ENCODE measurements around the gene JPT2. TPM values are rescaled to one million over a fixed set of nuclear protein-coding genes. Genes with fewer than 3 reads are reported as not detected.
A peak's percentile ranks its signal among the peaks of the same experiment; 100 is the strongest.
"Not testable (repeated sequence)": the region's sequence is repeated elsewhere in the genome, so short reads cannot be mapped to it uniquely, and the experiment has no call there.

JPT2 gene
- total RNA-seq, 2 experiments from 2014 or later = 56.1 to 61.7 TPM

DNA sequence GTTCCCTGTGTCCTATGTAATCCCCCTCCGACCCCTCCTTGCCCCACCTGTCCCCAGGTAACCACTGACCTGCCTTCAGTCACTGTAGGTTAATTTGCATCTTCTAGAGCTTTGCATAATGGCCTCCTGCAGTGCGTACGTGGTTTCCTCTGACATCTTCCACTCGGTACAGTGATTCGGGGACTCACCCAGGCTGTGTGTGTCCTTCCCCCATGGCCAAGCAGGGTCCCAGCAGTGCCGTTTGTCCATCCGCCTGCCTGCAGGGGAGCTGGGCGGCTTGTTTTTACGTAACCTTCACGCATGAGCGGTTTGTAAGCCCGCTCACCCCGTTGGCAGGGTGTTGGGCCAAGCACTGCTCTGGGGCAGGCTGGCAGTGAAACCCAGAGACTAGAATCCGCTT lies 35.9 kb downstream of the JPT2 start:
- ATAC-seq (no peak), DNase-seq (no peak)
- ChIA-PET POLR2A (interaction anchor here (1.0 kb wide), 1 partner anchor 10 kb away, joined by 3 read pairs; no protein-coding TSS in a partner anchor), CTCF (interaction anchor here (0.8 kb wide), 1 partner anchor 10 kb away, joined by 4 read pairs; no protein-coding TSS in a partner anchor)
- Mint-ChIP-seq H3K4me1 (ENCODE audit: low read depth) (peaks cover 14% of the 10 kb centered on the region), H3K27me3 (ENCODE audit: low read depth) (no peaks in the 10 kb centered on the region), H3K36me3 (ENCODE audit: low read depth) (no peaks in the 10 kb centered on the region), H3K27ac (no peak overlapping the region), H3K4me3 (no peak overlapping the region), H3K9me3 (ENCODE audit: insufficient read depth) (no peaks in the 10 kb centered on the region)

DNA sequence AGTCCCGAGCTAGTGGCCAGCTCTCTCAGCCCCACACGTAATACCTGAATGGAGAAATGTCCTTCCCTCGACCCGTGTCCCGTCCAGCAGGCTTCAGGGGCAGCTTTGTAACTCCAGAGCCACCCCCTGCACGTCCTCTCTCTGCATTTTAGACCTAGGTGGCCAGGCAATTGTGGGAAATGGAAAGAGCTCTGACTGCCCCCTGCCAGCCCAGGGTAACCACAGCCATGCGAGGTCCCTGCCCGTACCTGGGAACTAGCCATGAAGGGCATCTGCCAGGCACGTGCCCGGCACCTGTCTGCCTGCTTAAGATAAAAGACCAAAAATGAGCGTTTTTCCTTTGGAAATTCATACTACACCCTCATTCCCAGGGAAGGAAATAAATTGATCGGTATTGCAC lies 37.1 kb downstream of the JPT2 start:
- ChIA-PET POLR2A (no interaction called here), CTCF (interaction anchor here (0.5 kb wide), 1 partner anchor 33 kb away, joined by 3 read pairs; no protein-coding TSS in a partner anchor)
- Mint-ChIP-seq H3K36me3 (ENCODE audit: low read depth) (no peaks in the 10 kb centered on the region), H3K27me3 (ENCODE audit: low read depth) (no peaks in the 10 kb centered on the region), H3K9me3 (ENCODE audit: insufficient read depth) (no peaks in the 10 kb centered on the region), H3K4me1 (ENCODE audit: low read depth) (peaks cover 19% of the 10 kb centered on the region), H3K4me3 (no peak overlapping the region), H3K27ac (no peak overlapping the region)
- ATAC-seq (no peak), DNase-seq (no peak)

DNA sequence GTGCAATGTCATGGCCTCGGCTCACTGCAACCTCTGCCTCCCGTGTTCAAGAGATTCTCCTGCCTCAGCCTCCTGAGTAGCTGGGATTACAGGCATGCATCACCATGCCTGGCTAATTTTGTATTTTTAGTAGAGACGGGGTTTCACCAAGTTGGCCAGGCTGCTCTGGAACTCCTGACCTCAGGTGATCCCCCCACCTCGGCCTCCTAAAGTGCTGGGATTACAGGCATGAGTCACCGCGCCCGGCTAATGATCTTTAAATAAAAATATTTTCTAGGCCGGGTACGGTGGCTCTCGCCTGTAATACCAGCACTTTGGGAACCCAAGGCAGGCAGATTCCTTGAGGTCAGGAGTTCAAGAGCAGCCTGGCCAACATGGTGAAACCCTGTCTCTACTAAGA lies 40.2 kb downstream of the JPT2 start:
- DNase-seq; H3K27ac Mint-ChIP-seq; H3K4me3 Mint-ChIP-seq; H3K36me3 Mint-ChIP-seq (ENCODE audit: low read depth); H3K9me3 Mint-ChIP-seq (ENCODE audit: insufficient read depth); CTCF ChIA-PET; H3K27me3 Mint-ChIP-seq (ENCODE audit: low read depth); POLR2A ChIA-PET; ATAC-seq: not testable (repeated sequence)
- H3K4me1 Mint-ChIP-seq (ENCODE audit: low read depth) = peaks cover 38% of the 10 kb centered on the region

DNA sequence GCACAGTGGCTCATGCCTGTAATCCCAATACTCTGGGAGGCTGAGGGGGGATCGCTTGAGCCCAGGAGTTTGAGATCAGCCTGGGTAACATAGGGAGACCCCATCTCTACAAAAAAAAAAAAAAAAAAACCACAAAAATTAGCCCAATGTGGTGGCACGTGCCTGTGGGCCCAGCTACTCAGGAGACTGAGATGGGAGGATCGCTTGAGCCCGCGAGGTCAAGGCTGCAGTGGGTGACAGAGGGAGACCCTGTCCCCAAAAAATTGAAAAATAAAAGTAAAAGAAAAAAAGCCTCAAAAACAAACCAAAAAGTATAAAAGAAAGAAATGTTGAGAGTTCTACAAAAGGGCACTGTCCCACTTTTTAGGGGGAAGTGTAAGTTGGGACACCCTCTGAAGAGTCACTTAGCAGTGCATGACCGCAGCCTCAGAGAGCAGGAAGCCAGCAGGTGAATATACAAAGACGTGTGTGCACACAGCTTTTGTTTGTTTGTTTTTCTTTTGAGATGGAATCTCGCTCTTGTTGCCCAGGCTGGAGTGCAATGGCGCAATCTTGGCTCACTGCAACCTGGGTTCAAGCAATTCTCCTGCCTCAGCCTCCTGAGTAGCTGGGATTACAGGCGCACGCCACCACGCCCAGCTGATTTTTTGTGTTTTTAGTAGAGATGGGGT lies 41.6 kb downstream of the JPT2 start:
- peaks cover 43% of the 10 kb centered on the region for H3K4me1 Mint-ChIP-seq (ENCODE audit: low read depth)
- POLR2A ChIA-PET; ATAC-seq; H3K27me3 Mint-ChIP-seq (ENCODE audit: low read depth); CTCF ChIA-PET; H3K9me3 Mint-ChIP-seq (ENCODE audit: insufficient read depth); H3K36me3 Mint-ChIP-seq (ENCODE audit: low read depth); H3K4me3 Mint-ChIP-seq: not testable (repeated sequence)
- peak overlapping the region; percentile 11 for H3K27ac Mint-ChIP-seq
- DNase-seq = peak; percentile 40

DNA sequence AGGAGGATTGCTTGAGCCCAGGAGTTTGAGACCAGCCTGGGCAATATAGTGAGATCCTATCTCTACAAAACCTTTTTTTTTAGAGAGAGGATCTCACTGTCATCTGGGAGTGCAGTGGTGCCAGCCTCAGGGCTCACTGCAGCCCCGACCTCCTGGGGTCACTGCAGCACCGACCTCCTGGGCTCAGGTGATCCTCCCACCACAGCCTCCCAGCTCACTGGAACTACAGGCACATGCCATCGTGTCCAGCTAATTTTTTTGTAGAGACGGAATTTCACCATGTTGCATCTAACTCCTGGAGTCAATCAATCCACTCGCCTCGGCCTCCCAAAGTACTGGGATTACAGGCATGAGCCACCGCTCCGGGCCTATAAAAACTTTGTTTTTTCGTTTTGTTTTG lies 43.3 kb downstream of the JPT2 start:
- H3K4me3 Mint-ChIP-seq = no peak overlapping the region
- H3K9me3 Mint-ChIP-seq (ENCODE audit: insufficient read depth) = no peaks in the 10 kb centered on the region
- H3K4me1 Mint-ChIP-seq (ENCODE audit: low read depth) = peaks cover 43% of the 10 kb centered on the region
- CTCF ChIA-PET = no interaction called here
- POLR2A ChIA-PET = no interaction called here
- ATAC-seq (no peak), DNase-seq (no peak)
- no peak overlapping the region for H3K27ac Mint-ChIP-seq
- H3K27me3 Mint-ChIP-seq (ENCODE audit: low read depth) = no peaks in the 10 kb centered on the region
- H3K36me3 Mint-ChIP-seq (ENCODE audit: low read depth) = peaks cover 5% of the 10 kb centered on the region

DNA sequence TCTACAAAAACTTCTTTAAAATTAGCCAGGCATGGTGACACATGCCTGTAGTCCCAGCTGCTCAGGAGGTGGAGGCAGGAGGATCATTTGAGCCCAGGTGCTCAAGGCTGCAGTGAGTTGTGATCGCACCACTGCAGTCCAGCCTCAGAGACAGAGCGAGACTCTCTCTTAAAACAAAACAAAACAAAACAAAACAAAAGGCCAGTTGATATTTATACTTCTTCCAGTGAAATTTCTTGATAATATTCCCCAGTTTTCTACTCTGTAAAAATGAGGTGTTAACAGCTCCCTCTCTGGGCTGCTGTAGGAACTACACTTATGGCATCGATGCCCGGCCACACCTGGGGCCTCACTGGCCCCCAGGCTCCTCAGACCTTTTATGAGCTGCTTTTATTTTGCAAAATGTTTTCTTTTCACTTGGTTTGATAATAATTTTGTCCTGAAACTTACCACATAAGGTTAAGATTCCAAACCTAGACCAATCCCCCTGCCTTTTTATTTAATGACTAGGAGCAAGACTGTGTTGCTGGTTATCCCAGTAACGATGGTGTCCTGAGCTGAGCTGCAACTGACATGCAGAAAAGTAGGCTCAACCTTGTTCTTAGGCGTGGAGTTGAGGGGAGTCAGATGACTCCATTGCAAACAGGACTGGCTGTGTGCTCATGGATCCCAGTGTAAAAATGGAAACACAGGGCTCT lies 45.5 kb downstream of the JPT2 start:
- Mint-ChIP-seq H3K27me3 (ENCODE audit: low read depth) (no peaks in the 10 kb centered on the region), H3K9me3 (ENCODE audit: insufficient read depth) (no peaks in the 10 kb centered on the region), H3K36me3 (ENCODE audit: low read depth) (peaks cover 5% of the 10 kb centered on the region), H3K27ac (peak overlapping the region; percentile 48), H3K4me1 (ENCODE audit: low read depth) (peaks cover 43% of the 10 kb centered on the region), H3K4me3 (no peak overlapping the region)
- POLR2A ChIA-PET = interaction anchor here (0.5 to 0.6 kb wide), 2 partner anchors 10 to 190 kb away, joined by 3 read pairs; no protein-coding TSS in a partner anchor
- CTCF ChIA-PET = interaction anchor here (0.8 to 2.2 kb wide), 12 partner anchors 9 to 360 kb away, joined by 3 to 13 read pairs (median 4); no protein-coding TSS in a partner anchor
- DNase-seq (peak; percentile 57), ATAC-seq (peak; percentile 43)

DNA sequence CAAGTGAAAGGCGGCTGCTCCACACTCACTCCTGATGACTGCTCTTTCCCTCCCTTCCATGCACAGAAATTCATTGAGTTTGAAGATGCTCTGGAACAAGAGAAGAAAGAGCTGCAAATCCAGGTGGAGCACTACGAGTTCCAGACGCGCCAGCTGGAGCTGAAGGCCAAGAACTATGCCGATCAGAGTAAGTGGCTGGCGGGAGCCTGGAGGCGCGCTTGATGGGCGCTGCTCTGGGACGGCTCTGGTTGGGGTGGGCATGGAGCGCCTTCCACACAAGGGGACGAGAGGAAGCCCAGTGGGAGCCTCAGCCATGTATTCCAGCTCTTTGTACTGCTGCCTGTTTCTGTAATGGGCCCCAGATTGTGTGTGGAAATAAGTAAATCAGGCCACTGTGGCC lies 46.4 kb downstream of the JPT2 start:
- no peak for ATAC-seq

DNA sequence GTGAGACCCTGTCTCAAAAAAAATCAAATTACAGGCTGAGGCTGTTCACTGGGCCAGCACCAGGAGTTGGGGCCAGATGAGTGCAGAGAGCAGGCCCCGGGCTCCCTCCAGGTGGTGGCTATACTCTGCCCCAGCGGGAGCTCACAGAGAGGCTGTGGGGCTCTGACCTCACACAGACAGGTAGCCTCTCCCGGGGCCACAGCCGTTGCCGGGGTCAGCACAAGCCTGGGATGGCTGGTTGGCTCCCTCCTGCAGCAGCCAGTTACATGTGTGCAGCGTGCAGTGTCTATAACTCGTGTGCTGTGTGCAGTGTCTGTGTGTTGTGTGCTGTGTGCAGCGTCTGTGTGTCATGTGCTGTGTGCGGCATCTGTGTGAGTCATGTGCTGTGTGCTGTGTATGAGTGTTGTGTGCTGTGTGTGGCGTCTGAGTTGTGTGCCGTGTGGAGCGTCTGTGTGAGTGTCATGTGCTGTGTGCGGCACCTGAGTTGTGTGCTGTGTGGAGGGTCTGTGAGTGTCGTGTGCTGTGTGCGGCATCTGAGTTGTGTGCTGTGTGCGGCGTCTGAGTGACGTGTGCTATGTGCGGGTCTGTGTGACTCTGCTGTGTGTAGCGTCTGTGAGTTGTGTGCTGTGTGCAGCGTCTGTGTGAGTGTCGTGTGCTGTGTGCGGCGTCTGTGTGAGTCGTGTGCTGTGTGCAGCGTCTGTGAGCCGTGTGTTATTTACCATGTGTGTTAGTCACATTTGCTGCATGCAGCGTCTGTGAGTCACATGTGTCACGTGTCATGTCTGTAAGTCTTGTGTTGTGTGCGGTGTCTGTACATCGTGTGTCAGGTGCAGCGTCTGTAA lies 48.8 kb downstream of the JPT2 start:
- H3K36me3 Mint-ChIP-seq (ENCODE audit: low read depth) = peaks cover 12% of the 10 kb centered on the region
- no peak for DNase-seq
- peak overlapping the region; percentile 3 for H3K27ac Mint-ChIP-seq
- H3K27me3 Mint-ChIP-seq (ENCODE audit: low read depth) = no peaks in the 10 kb centered on the region
- no peak overlapping the region for H3K4me3 Mint-ChIP-seq
- peaks cover 18% of the 10 kb centered on the region for H3K4me1 Mint-ChIP-seq (ENCODE audit: low read depth)
- no peak for ATAC-seq
- no peaks in the 10 kb centered on the region for H3K9me3 Mint-ChIP-seq (ENCODE audit: insufficient read depth)
- CTCF ChIA-PET = no interaction called here
- POLR2A ChIA-PET = no interaction called here

More for the DNA sequence above, 46.4 kb downstream of the JPT2 start:
- H3K27me3 Mint-ChIP-seq (ENCODE audit: low read depth) = no peaks in the 10 kb centered on the region
- POLR2A ChIA-PET = interaction anchor here (0.6 to 0.9 kb wide), 2 partner anchors 11 to 18 kb away, joined by 3 to 4 read pairs; partner anchors contain the start of gene MAPK8IP3
- H3K36me3 Mint-ChIP-seq (ENCODE audit: low read depth) = peaks cover 9% of the 10 kb centered on the region
- H3K9me3 Mint-ChIP-seq (ENCODE audit: insufficient read depth) = no peaks in the 10 kb centered on the region
- no peak overlapping the region for H3K27ac Mint-ChIP-seq
- no peak for DNase-seq
- H3K4me3 Mint-ChIP-seq = no peak overlapping the region
- peaks cover 34% of the 10 kb centered on the region for H3K4me1 Mint-ChIP-seq (ENCODE audit: low read depth)
- CTCF ChIA-PET = interaction anchor here (1.5 to 2.2 kb wide), 2 partner anchors 14 to 361 kb away, joined by 6 to 13 read pairs; no protein-coding TSS in a partner anchor

DNA sequence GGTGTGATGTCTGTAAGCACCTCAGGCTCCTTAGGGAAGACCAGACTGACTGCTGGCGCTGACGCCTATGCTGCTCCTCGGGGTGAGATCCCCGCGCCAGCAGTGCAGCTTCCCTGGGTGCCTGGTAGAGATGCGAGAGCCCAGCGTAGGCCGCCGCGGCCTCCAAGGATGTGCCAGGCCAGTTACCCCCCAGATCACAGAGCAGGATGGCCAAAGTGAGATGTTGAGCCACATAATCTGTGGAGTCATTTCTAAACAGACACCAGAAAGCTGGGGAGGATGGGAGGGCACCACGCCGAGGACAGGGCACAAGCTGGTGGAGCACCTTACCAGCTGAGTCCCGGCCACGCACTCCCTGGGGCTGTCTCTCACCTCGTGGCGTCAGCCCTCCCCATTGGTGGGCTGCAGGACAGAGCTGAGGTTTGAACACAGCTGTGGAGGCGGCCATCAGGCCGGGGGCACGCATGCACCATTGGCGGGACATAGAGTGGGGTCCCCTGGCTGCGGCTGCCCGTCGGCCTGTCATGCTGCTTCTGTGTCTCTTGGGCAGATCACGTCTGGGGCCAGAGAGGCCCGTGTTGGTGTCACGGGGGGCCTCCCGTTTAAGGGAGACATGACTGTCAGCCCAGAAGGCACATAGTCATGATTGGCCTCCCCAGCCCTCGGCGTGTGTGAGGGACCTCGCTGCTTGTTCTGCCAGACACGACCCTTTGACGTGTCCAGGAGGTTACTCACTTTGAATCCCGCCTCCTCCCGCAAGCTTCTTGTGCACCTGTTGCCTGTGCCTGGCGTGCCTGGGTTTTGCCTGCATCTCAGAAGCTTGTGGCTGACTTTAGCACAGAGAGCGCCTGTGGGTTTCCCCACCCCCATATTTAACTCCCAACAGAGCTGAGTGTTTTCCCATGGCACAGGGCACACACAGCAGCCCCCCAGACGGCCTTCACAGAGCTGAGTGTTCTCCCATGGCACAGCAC lies 49.9 kb downstream of the JPT2 start:
- H3K36me3 Mint-ChIP-seq (ENCODE audit: low read depth) = peaks cover 17% of the 10 kb centered on the region
- DNase-seq = no peak
- no peaks in the 10 kb centered on the region for H3K9me3 Mint-ChIP-seq (ENCODE audit: insufficient read depth)
- no peak overlapping the region for H3K27ac Mint-ChIP-seq
- no peak overlapping the region for H3K4me3 Mint-ChIP-seq
- H3K27me3 Mint-ChIP-seq (ENCODE audit: low read depth) = no peaks in the 10 kb centered on the region
- ChIA-PET POLR2A (no interaction called here), CTCF (interaction anchor here (0.9 kb wide), 1 partner anchor 22 kb away, joined by 3 read pairs; the partner anchor contains the start of gene MAPK8IP3)
- peaks cover 9% of the 10 kb centered on the region for H3K4me1 Mint-ChIP-seq (ENCODE audit: low read depth)
- ATAC-seq = no peak

DNA sequence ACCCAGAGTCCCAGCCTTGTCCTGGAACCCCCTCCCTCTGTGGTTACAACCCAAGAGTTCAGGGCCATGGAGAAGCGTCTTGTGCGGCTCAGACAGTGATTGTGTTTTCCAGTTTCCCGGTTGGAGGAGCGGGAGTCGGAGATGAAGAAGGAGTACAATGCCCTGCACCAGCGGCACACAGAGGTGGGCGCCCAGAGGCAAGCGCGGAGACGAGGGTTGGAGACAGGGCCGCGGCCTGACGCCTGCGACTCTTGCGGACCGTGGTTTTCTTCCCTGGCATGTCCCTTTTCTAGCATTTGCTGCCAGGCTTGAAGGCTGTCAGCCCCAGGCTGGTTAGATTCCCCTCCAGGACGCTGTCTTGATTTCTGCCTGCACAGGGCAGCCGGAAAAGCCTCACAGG lies 50.9 kb downstream of the JPT2 start:
- ATAC-seq (no peak), DNase-seq (no peak)
- no peaks in the 10 kb centered on the region for H3K4me1 Mint-ChIP-seq (ENCODE audit: low read depth)
- ChIA-PET CTCF (no interaction called here), POLR2A (no interaction called here)
- no peak overlapping the region for H3K4me3 Mint-ChIP-seq
- no peaks in the 10 kb centered on the region for H3K27me3 Mint-ChIP-seq (ENCODE audit: low read depth)
- H3K36me3 Mint-ChIP-seq (ENCODE audit: low read depth) = peaks cover 23% of the 10 kb centered on the region
- H3K9me3 Mint-ChIP-seq (ENCODE audit: insufficient read depth) = no peaks in the 10 kb centered on the region
- H3K27ac Mint-ChIP-seq = no peak overlapping the region

DNA sequence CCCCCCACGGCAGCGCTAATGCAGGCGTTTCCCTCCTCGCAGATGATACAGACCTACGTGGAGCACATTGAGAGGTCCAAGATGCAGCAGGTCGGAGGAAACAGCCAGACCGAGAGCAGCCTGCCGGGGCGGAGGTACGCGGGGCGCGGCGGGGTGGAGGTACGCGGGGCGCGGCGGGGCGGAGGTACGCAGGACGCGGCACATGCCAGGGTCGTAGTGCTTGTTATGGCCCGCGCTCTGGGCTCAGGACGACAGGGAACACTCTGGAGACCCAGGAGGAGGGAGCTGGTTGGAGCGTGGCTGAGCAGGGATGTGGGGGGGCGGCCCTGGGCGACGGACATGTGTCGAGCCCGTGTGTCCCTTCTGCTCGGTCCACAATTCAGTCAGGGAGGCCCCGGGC lies 51.4 kb downstream of the JPT2 start:
- POLR2A ChIA-PET = no interaction called here
- Mint-ChIP-seq H3K4me1 (ENCODE audit: low read depth) (no peaks in the 10 kb centered on the region), H3K27me3 (ENCODE audit: low read depth) (no peaks in the 10 kb centered on the region), H3K9me3 (ENCODE audit: insufficient read depth) (no peaks in the 10 kb centered on the region), H3K36me3 (ENCODE audit: low read depth) (peaks cover 23% of the 10 kb centered on the region), H3K27ac (no peak overlapping the region), H3K4me3 (no peak overlapping the region)
- no peak for DNase-seq
- no peak for ATAC-seq
- CTCF ChIA-PET = no interaction called here

Measured in activated CD8-positive, alpha-beta T cell treated with anti-CD3 and anti-CD28 coated beads, Interleukin-2, amount 10 ng/mL, durations not matched to agents 7 days and 5 days (primary cell).